ENCODE data around the gene CYRIA. TPM values are rescaled to one million over a fixed set of nuclear protein-coding genes. Genes with fewer than 3 reads are reported as not detected.

Gene CYRIA
- total RNA-seq, 1 experiment from 2014 or later: 0.80 TPM

GRCh38 chr2:16669388-16669787 is 3.8 kb upstream of the CYRIA start:
- DNase-seq (ENCODE audit: low read depth): no peak

GRCh38 chr2:16666449-16666801 is 791 bp upstream of the CYRIA start:
- DNase-seq (ENCODE audit: low read depth): peak; percentile 61

- no peak for DNase-seq (ENCODE audit: low read depth)
Measured at GRCh38 chr2:16664809-16665747, 556 bp downstream of the CYRIA start.

GRCh38 chr2:16664052-16664731 is 1.4 kb downstream of the CYRIA start:
- peak; percentile 35 for DNase-seq (ENCODE audit: low read depth)

GRCh38 chr2:16663121-16663905 is 2.3 kb downstream of the CYRIA start:
- DNase-seq (ENCODE audit: low read depth): no peak

- peak; percentile 54 for DNase-seq (ENCODE audit: low read depth)
Measured at GRCh38 chr2:16661936-16662839, 3.4 kb downstream of the CYRIA start.

- DNase-seq (ENCODE audit: low read depth): no peak
Measured at GRCh38 chr2:16661526-16661925, 4.1 kb downstream of the CYRIA start.

GRCh38 chr2:16660556-16660955 is 5.1 kb downstream of the CYRIA start:
- DNase-seq (ENCODE audit: low read depth): no peak

- DNase-seq (ENCODE audit: low read depth): no peak
Measured at GRCh38 chr2:16660114-16660513, 5.5 kb downstream of the CYRIA start.

GRCh38 chr2:16658076-16658739 is 7.4 kb downstream of the CYRIA start:
- no peak for DNase-seq (ENCODE audit: low read depth)

GRCh38 chr2:16657671-16658070 is 8.0 kb downstream of the CYRIA start:
- DNase-seq (ENCODE audit: low read depth): no peak

GRCh38 chr2:16656784-16657391 is 8.7 kb downstream of the CYRIA start:
- DNase-seq (ENCODE audit: low read depth): no peak

- no peak for DNase-seq (ENCODE audit: low read depth)
Measured at GRCh38 chr2:16655905-16656642, 9.6 kb downstream of the CYRIA start.

- DNase-seq (ENCODE audit: low read depth): no peak
Measured at GRCh38 chr2:16655445-16655837, 10.2 kb downstream of the CYRIA start.

GRCh38 chr2:16654833-16655444 is 10.7 kb downstream of the CYRIA start:
- no peak for DNase-seq (ENCODE audit: low read depth)

- no peak for DNase-seq (ENCODE audit: low read depth)
Measured at GRCh38 chr2:16653799-16654198, 11.8 kb downstream of the CYRIA start.

- DNase-seq (ENCODE audit: low read depth): no peak
Measured at GRCh38 chr2:16653083-16653375, 12.6 kb downstream of the CYRIA start.

- DNase-seq (ENCODE audit: low read depth): no peak
Measured at GRCh38 chr2:16652296-16653082, 13.1 kb downstream of the CYRIA start.
